GM18873 (cell line): ENCODE measurements around the gene BMPR1A.
"Not testable (repeated sequence)": the region's sequence is repeated elsewhere in the genome, so short reads cannot be mapped to it uniquely, and the experiment has no call there.

Experiments used
- ATAC-seq: cut with Tn5 transposase; IDR thresholded peaks from one replicate; pipeline ENCODE4 v1.9.1; 2021; ENCODE audit warnings: mild to moderate bottlenecking, moderate library complexity, moderate number of reproducible peaks; ENCODE audit not compliant: unreplicated experiment, low FRiP score

Gene BMPR1A

GRCh38 chr10:86979296-86979818, 222.9 kb downstream of the BMPR1A start:
- ATAC-seq, result no peak

GRCh38 chr10:86979977-86980448, 223.6 kb downstream of the BMPR1A start:
- no peak for ATAC-seq

- ATAC-seq, result not testable (repeated sequence)
These were observed 224.6 kb downstream of the BMPR1A start for GRCh38 chr10:86981020-86981419.

GRCh38 chr10:86981716-86982115, 225.3 kb downstream of the BMPR1A start:
- ATAC-seq, result no peak
